Vagina (tissue), 2 donors: ENCODE measurements around the gene DHDH. TPM values are rescaled to one million over a fixed set of nuclear protein-coding genes. Genes with fewer than 3 reads are reported as not detected.
"Not testable (repeated sequence)": the region's sequence is repeated elsewhere in the genome, so short reads cannot be mapped to it uniquely, and the experiment has no call there.

Source experiments
- DNase-seq, 2 donors: peaks; one replicate each; pipeline ENCODE4 v3.0.0-alpha.2; 2017; ENCODE audit errors: extremely low spot score in 2 of 2
- H3K27ac ChIP-seq: fragments of 200-600 bp; sonication (generic); one replicate; pipeline ENCODE4 v1.5.1; 2019
- H3K27me3 ChIP-seq: fragments of 200-600 bp; sonication (generic); one replicate; pipeline ENCODE4 v1.5.1; 2019
- H3K36me3 ChIP-seq, 2 donors: fragments of 200-600 bp; sonication (generic); one replicate each; pipeline ENCODE4 v1.5.1; 2017 to 2019
- H3K4me1 ChIP-seq: fragments of 200-600 bp; sonication (generic); one replicate; pipeline ENCODE4 v1.5.1; 2019
- H3K4me3 ChIP-seq, 2 donors: fragments of 200-600 bp; sonication (generic); 1 replicate in 1 of 2; 2 replicates in 1 of 2; pipeline ENCODE4 v1.5.1; 2016 to 2019
- H3K9me3 ChIP-seq: fragments of 200-600 bp; sonication (generic); one replicate; pipeline ENCODE4 v1.5.1; 2019
- CTCF ChIP-seq, 3 experiments: fragments of 450-650 bp in 2 of 3; fragments of 200-600 bp in 1 of 3; sonication (generic) in 1 of 3; IDR thresholded peaks; one replicate each; pipeline ENCODE4 v1.5.1; 2017 to 2019; ENCODE audit warnings: antibody characterized with exemption in 3 of 3, mild to moderate bottlenecking in 2 of 3, moderate library complexity in 2 of 3
- POLR2A ChIP-seq, 2 donors: fragments of 450-650 bp; IDR thresholded peaks; one replicate each; pipeline ENCODE4 v1.6.1; 2017; ENCODE audit warnings: antibody characterized with exemption in 2 of 2, mild to moderate bottlenecking in 2 of 2, moderate library complexity in 2 of 2
- POLR2AphosphoS5 ChIP-seq, 2 donors: sonication (generic); formaldehyde crosslinking; IDR thresholded peaks; one replicate each; pipeline ENCODE4 v1.9.0; 2017; ENCODE audit warnings: antibody characterized with exemption in 2 of 2, mild to moderate bottlenecking in 2 of 2, low read depth in 1 of 2; ENCODE audit not compliant: insufficient read depth in 1 of 2
- intact Hi-C: fragments of 100-400 bp; cut with DNase I; formaldehyde crosslinking; loops from one replicate; pipeline ENCODE4 v1.15.1; 2023
- total RNA-seq: library from RNA; depleted of rRNA; stranded (reverse); fragments of >200 nt; gene quantifications from one replicate; pipeline ENCODE4 v1.2.3, GENCODE V29; 2016

The DHDH gene
- not detected for total RNA-seq

GRCh38 chr19:48933382-48933932 lies at the start of gene DHDH:
Gene DHDH, plus strand, starts transcription at chr19:48933699. Its CDS starts 23 bp downstream, at chr19:48933722.
- Histone ChIP-seq H3K4me3 (peak within 1 kb of the TSS; percentile 37 to 42), H3K36me3 (no peaks in the 10 kb centered on the region), H3K4me1 (no peaks in the 10 kb centered on the region), H3K27ac (peak within 1 kb of the TSS; percentile 3), H3K9me3 (no peaks in the 10 kb centered on the region), H3K27me3 (no peaks in the 10 kb centered on the region)
- DNase-seq = no peak
- intact Hi-C loops = no loop called here
- TF ChIP-seq POLR2AphosphoS5 (IDR thresholded peaks at IDR 0.05; ENCODE audit: insufficient read depth in 1 of 2, low read depth in 1 of 2) (peak; percentile 62 to 73), CTCF (IDR thresholded peaks at IDR 0.05) (no peak)

GRCh38 chr19:48883726-48884125 lies 49.8 kb upstream of the DHDH start:
- H3K27ac ChIP-seq = no peak overlapping the region
- H3K9me3 ChIP-seq = no peaks in the 10 kb centered on the region
- TF ChIP-seq POLR2A (IDR thresholded peaks at IDR 0.05) = no peak
- no peak for TF ChIP-seq POLR2AphosphoS5 (IDR thresholded peaks at IDR 0.05; ENCODE audit: insufficient read depth in 1 of 2, low read depth in 1 of 2)
- TF ChIP-seq CTCF (IDR thresholded peaks at IDR 0.05) = no peak
- no peaks in the 10 kb centered on the region for H3K27me3 ChIP-seq
- intact Hi-C loops = no loop called here
- no peak for DNase-seq
- no peak overlapping the region for H3K4me3 ChIP-seq
- no peaks in the 10 kb centered on the region for H3K36me3 ChIP-seq
- H3K4me1 ChIP-seq = peaks cover under 1% of the 10 kb centered on the region

- no peaks in the 10 kb centered on the region for H3K27me3 ChIP-seq
- H3K36me3 ChIP-seq = no peaks in the 10 kb centered on the region
- no peak overlapping the region for H3K4me3 ChIP-seq
- no peak for DNase-seq
- no peak overlapping the region for H3K27ac ChIP-seq
- H3K4me1 ChIP-seq = no peaks in the 10 kb centered on the region
- TF ChIP-seq POLR2AphosphoS5 (IDR thresholded peaks at IDR 0.05; ENCODE audit: insufficient read depth in 1 of 2, low read depth in 1 of 2) (no peak), CTCF (IDR thresholded peaks at IDR 0.05) (no peak), POLR2A (IDR thresholded peaks at IDR 0.05) (no peak)
- H3K9me3 ChIP-seq = no peaks in the 10 kb centered on the region
- intact Hi-C loops = no loop called here
Observed at GRCh38 chr19:48887861-48888612, 45.5 kb upstream of the DHDH start.

GRCh38 chr19:48889496-48889895 lies 44.0 kb upstream of the DHDH start:
- DNase-seq, H3K9me3 ChIP-seq, H3K27ac ChIP-seq, H3K36me3 ChIP-seq, H3K27me3 ChIP-seq, H3K4me1 ChIP-seq, H3K4me3 ChIP-seq, intact Hi-C loops: not testable (repeated sequence)

- Histone ChIP-seq H3K36me3 (no peaks in the 10 kb centered on the region), H3K27me3 (no peaks in the 10 kb centered on the region), H3K27ac (no peak overlapping the region), H3K4me1 (peaks cover 5% of the 10 kb centered on the region), H3K4me3 (no peak overlapping the region), H3K9me3 (no peaks in the 10 kb centered on the region)
- TF ChIP-seq POLR2AphosphoS5 (IDR thresholded peaks at IDR 0.05; ENCODE audit: insufficient read depth in 1 of 2, low read depth in 1 of 2) (no peak), POLR2A (IDR thresholded peaks at IDR 0.05) (no peak), CTCF (IDR thresholded peaks at IDR 0.05) (no peak)
- DNase-seq = no peak
- intact Hi-C loops = no loop called here
Observed at GRCh38 chr19:48890551-48890950, 42.9 kb upstream of the DHDH start.
